IPS-20b (cell line): ENCODE measurements around the gene PRODH2.
A peak's percentile ranks its signal among the peaks of the same experiment; 100 is the strongest.

Experiments
- H3K27ac ChIP-seq: one replicate; pipeline ENCODE4 v1.5.1; 2013; ENCODE audit warnings: low read length
- H3K27me3 ChIP-seq: 2 replicates; pipeline ENCODE4 v1.6.1; 2013; ENCODE audit warnings: mild to moderate bottlenecking, low read length, inconsistent platforms; ENCODE audit not compliant: insufficient read depth
- H3K36me3 ChIP-seq: 2 replicates; pipeline ENCODE4 v1.6.1; 2013; ENCODE audit warnings: low read depth, mild to moderate bottlenecking, inconsistent platforms, low read length, moderate library complexity; ENCODE audit not compliant: insufficient read depth
- H3K4me1 ChIP-seq: 2 replicates; pipeline ENCODE4 v1.6.1; 2013; ENCODE audit warnings: mild to moderate bottlenecking, control low read depth, inconsistent platforms, low read length, moderate library complexity; ENCODE audit not compliant: insufficient read depth
- H3K4me3 ChIP-seq: 2 replicates; pipeline ENCODE4 v1.5.1; 2013; ENCODE audit warnings: mild to moderate bottlenecking, low read length, inconsistent platforms
- H3K9ac ChIP-seq: 2 replicates; pipeline ENCODE4 v1.6.1; 2013; ENCODE audit warnings: low read depth, mild to moderate bottlenecking, inconsistent platforms, low read length, moderate library complexity
- H3K9me3 ChIP-seq: 2 replicates; pipeline ENCODE4 v1.6.1; 2013; ENCODE audit warnings: mild to moderate bottlenecking, low read depth, low read length, inconsistent platforms; ENCODE audit not compliant: insufficient read depth

Gene PRODH2

DNA sequence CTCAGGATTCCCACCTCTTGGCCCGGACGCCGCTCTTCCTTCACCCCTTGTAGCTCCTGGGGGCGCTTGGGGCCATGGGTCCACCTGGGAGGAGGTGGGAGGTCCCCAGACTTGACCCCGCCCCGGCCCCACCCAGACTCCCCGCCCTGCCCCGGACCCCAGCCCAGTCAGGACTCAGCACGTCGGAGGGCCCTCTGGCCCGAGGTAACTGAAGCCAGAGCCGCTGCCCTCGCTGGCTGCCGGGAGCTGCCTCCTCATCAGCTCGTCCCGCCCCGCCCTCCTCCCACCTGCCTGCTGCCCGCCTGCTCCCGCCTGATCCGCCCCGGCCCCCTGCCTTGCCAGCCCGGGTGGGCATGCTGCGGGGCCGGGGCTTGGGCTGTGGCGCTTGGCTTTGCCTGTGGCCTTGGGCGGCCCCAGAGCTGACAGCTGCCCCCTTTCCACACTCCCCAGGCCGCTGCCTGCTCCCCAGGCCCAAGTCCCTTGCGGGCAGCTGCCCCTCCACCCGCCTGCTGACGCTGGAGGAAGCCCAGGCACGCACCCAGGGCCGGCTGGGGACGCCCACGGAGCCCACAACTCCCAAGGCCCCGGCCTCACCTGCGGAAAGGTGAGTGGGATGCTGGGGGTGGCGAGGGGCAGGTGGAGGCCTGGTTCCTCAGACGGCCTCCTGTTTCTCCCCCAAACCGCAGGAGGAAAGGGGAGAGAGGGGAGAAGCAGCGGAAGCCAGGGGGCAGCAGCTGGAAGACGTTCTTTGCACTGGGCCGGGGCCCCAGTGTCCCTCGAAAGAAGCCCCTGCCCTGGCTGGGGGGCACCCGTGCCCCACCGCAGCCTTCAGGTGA lies 27.9 kb downstream of the PRODH2 start:
- peak overlapping the region; percentile 70 for H3K4me3 ChIP-seq
- H3K27ac ChIP-seq = no peak overlapping the region
- no peaks in the 10 kb centered on the region for H3K36me3 ChIP-seq
- H3K4me1 ChIP-seq = no peaks in the 10 kb centered on the region
- H3K9me3 ChIP-seq = no peaks in the 10 kb centered on the region
- H3K27me3 ChIP-seq = peaks cover 8% of the 10 kb centered on the region
- H3K9ac ChIP-seq = peak overlapping the region; percentile 51; the same call in 1 of the 2 replicates

DNA sequence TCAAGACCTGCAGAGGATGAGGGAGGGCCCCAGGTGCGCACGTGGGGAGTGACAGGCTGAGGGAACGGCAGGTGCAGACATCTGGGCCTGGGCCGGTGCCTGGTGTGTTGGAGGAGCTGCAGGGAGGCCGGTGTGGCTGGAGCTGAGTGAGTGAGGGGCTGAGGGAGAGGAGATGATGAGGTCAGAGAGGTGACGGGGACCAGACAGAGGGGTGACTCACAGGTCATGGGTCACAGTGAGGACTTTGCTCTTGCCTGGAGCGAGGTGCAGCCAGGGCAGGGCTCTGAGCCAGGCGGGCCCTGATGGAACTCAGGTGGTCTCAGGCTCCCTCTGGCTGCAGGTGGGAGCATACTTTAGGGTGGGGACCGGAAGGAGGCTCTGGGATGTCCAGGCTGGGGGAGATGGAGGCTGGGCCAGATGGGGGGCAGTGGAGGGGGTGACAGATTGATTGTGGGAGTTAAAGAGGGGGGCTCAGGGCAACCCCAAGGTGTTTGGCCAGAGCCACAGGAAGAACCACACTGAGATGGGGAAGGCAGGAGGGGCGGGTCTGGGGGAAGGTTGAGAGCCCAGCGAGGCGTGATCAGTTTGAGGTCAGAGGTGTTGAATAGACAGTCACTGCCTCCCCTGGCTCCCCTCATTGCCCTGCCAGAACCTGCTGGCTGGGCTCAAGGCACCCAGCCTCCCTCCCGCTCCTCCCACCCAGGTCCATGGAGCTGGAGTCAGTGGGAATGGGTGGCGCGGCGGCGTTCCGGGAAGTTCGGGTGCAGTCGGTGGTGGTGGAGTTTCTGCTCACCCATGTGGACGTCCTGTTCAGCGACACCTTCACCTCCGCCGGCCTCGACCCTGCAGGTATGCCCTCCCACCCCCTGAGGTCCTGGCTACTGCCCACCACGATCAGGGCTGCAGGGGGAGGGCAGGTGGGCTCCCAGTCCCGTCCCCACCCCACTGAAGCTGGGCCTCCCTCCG lies 28.9 kb downstream of the PRODH2 start:
- no peaks in the 10 kb centered on the region for H3K36me3 ChIP-seq
- H3K4me3 ChIP-seq = peak overlapping the region; percentile 60; the same call in 1 of the 2 replicates
- no peak overlapping the region for H3K9ac ChIP-seq
- peaks cover 8% of the 10 kb centered on the region for H3K27me3 ChIP-seq
- no peaks in the 10 kb centered on the region for H3K4me1 ChIP-seq
- H3K9me3 ChIP-seq = no peaks in the 10 kb centered on the region
- H3K27ac ChIP-seq = no peak overlapping the region

- H3K27me3 ChIP-seq = peaks cover 16% of the 10 kb centered on the region
- H3K9ac ChIP-seq = no peak overlapping the region
- no peak overlapping the region for H3K27ac ChIP-seq
- H3K4me1 ChIP-seq = no peaks in the 10 kb centered on the region; the same call in 1 of the 2 replicates
- H3K4me3 ChIP-seq = no peak overlapping the region
- H3K36me3 ChIP-seq = no peaks in the 10 kb centered on the region
- no peaks in the 10 kb centered on the region for H3K9me3 ChIP-seq
These were observed 30.1 kb downstream of the PRODH2 start for GRCh38 chr19:35782589-35782988.

DNA sequence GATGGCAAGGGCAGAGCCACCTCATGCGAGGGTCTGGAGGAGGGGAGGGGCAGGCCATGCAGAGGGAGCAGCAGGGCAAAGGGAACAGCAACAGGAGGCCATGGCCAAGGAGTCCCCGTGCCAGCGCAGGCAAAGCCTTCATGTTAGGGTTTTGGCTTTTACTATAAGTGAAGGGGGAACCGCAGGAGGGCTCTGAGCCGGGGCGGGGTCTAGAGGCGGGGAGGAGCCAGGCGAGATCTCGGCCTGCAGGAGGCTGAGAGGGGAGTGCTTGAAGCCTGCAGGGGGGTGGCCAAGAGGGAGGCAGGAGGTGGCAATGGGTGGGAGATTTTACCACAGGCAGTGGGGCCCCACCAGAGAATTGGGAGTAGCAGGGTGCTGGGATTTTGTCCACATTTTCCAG lies 31.0 kb downstream of the PRODH2 start:
- Histone ChIP-seq H3K9me3 (no peaks in the 10 kb centered on the region), H3K27me3 (peaks cover 26% of the 10 kb centered on the region), H3K27ac (no peak overlapping the region), H3K9ac (no peak overlapping the region), H3K4me3 (no peak overlapping the region), H3K4me1 (peaks cover 8% of the 10 kb centered on the region; the same call in 1 of the 2 replicates), H3K36me3 (no peaks in the 10 kb centered on the region)

DNA sequence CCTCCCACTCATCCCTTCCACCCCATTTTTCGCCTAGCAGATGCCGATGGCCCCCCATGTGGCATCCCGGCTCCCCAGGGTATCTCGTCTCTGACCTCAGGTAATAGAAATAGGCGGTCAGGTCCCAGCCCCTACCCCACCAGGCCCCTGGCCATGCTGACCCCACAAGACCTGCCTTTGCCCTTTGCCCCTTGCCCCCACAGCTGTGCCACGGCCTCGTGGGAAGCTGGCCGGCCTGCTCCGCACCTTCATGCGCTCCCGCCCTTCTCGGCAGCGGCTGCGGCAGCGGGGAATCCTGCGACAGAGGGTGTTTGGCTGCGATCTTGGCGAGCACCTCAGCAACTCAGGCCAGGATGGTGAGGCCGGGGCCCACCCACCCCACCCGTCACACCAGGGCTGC lies 31.9 kb downstream of the PRODH2 start:
- Histone ChIP-seq H3K4me3 (no peak overlapping the region), H3K27me3 (peaks cover 29% of the 10 kb centered on the region), H3K4me1 (peaks cover 8% of the 10 kb centered on the region; the same call in 1 of the 2 replicates), H3K36me3 (no peaks in the 10 kb centered on the region), H3K9ac (no peak overlapping the region), H3K9me3 (no peaks in the 10 kb centered on the region), H3K27ac (no peak overlapping the region)

DNA sequence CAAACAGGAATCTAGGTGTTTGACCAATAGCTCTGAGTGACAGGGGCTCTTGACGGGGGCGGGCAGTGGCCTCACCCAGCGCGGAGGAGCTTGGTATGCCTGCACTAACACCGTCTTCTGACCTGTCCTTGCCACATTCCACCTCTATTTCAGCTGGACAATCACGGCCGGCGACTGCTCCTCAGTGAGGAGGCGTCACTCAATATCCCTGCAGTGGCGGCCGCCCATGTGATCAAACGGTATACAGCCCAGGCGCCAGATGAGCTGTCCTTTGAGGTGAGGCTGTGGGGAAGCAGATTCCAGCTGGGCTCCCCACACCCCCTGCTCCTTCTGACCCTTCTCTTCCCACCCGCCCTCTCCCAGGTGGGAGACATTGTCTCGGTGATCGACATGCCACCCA lies 32.6 kb downstream of the PRODH2 start:
- H3K27ac ChIP-seq = no peak overlapping the region
- H3K4me3 ChIP-seq = no peak overlapping the region
- H3K27me3 ChIP-seq = peaks cover 24% of the 10 kb centered on the region
- H3K9ac ChIP-seq = no peak overlapping the region
- H3K4me1 ChIP-seq = peaks cover 8% of the 10 kb centered on the region; the same call in 1 of the 2 replicates
- H3K36me3 ChIP-seq = no peaks in the 10 kb centered on the region
- H3K9me3 ChIP-seq = no peaks in the 10 kb centered on the region

- no peaks in the 10 kb centered on the region for H3K9me3 ChIP-seq
- H3K27me3 ChIP-seq = peaks cover 29% of the 10 kb centered on the region
- H3K27ac ChIP-seq = no peak overlapping the region
- H3K4me3 ChIP-seq = no peak overlapping the region
- no peak overlapping the region for H3K9ac ChIP-seq
- H3K36me3 ChIP-seq = no peaks in the 10 kb centered on the region
- peaks cover 8% of the 10 kb centered on the region; the same call in 1 of the 2 replicates for H3K4me1 ChIP-seq
These were observed 33.6 kb downstream of the PRODH2 start for GRCh38 chr19:35779033-35779432.

GRCh38 chr19:35777961-35778360 lies 34.7 kb downstream of the PRODH2 start:
- peaks cover 8% of the 10 kb centered on the region; the same call in 1 of the 2 replicates for H3K4me1 ChIP-seq
- H3K9me3 ChIP-seq = no peaks in the 10 kb centered on the region
- no peak overlapping the region for H3K27ac ChIP-seq
- H3K9ac ChIP-seq = no peak overlapping the region
- no peaks in the 10 kb centered on the region for H3K36me3 ChIP-seq
- H3K27me3 ChIP-seq = peaks cover 35% of the 10 kb centered on the region
- no peak overlapping the region for H3K4me3 ChIP-seq

GRCh38 chr19:35777086-35777841 lies 35.4 kb downstream of the PRODH2 start:
- no peak overlapping the region for H3K27ac ChIP-seq
- H3K9me3 ChIP-seq = no peaks in the 10 kb centered on the region
- no peak overlapping the region for H3K9ac ChIP-seq
- peaks cover 8% of the 10 kb centered on the region; the same call in 1 of the 2 replicates for H3K4me1 ChIP-seq
- no peaks in the 10 kb centered on the region for H3K36me3 ChIP-seq
- peak overlapping the region; percentile 40; the same call in 1 of the 2 replicates for H3K4me3 ChIP-seq
- H3K27me3 ChIP-seq = peaks cover 40% of the 10 kb centered on the region

GRCh38 chr19:35776102-35776788 lies 36.4 kb downstream of the PRODH2 start:
- Histone ChIP-seq H3K9me3 (no peaks in the 10 kb centered on the region), H3K9ac (peak overlapping the region; percentile 16; the same call in 1 of the 2 replicates), H3K4me3 (peak overlapping the region; percentile 67), H3K4me1 (peaks cover 8% of the 10 kb centered on the region; the same call in 1 of the 2 replicates), H3K36me3 (no peaks in the 10 kb centered on the region), H3K27ac (no peak overlapping the region), H3K27me3 (peaks cover 40% of the 10 kb centered on the region)
